Kidney (tissue), 14 donors: ENCODE results near the gene OR52E1. TPM values are rescaled to one million over a fixed set of nuclear protein-coding genes. Genes with fewer than 3 reads are reported as not detected.
"Not testable (repeated sequence)": the region's sequence is repeated elsewhere in the genome, so short reads cannot be mapped to it uniquely, and the experiment has no call there.

ENCODE experiments used
- DNase-seq, 5 donors: peaks; one replicate each; pipeline ENCODE4 v3.0.0-alpha.2; 2013 to 2020
- FAIRE-seq: peaks from 2 replicates; lab custom pipeline; 2012; peaks lifted over from hg19 to GRCh38; lab: Jason Lieb, UNC
- H3K27ac ChIP-seq, 2 donors: one replicate each; pipeline ENCODE4 v1.7.0; 2013; ENCODE audit warnings: low read depth in 2 of 2, low read length in 2 of 2, inconsistent platforms in 1 of 2
- H3K27me3 ChIP-seq: one replicate; pipeline ENCODE4 v1.7.1; 2013; ENCODE audit warnings: low read length, inconsistent platforms; ENCODE audit not compliant: control insufficient read depth, insufficient read depth
- H3K36me3 ChIP-seq, 3 donors: one replicate each; pipeline versions ENCODE4 v1.7.0 to v1.7.1; 2013; ENCODE audit warnings: low read length in 3 of 3, control low read depth in 1 of 3, inconsistent platforms in 1 of 3; ENCODE audit not compliant: insufficient read depth in 3 of 3, control insufficient read depth in 2 of 3
- H3K4me1 ChIP-seq, 3 donors: one replicate each; pipeline versions ENCODE4 v1.7.0 to v1.7.1; 2013; ENCODE audit warnings: low read length in 3 of 3, inconsistent platforms in 1 of 3, low read depth in 1 of 3; ENCODE audit not compliant: control insufficient read depth in 2 of 3, insufficient read depth in 2 of 3
- H3K4me3 ChIP-seq, 3 donors: one replicate each; pipeline versions ENCODE4 v1.7.0 to v1.8.1; 2013; ENCODE audit warnings: low read length in 3 of 3, control low read depth in 1 of 3, inconsistent platforms in 1 of 3
- H3K9ac ChIP-seq, 3 donors: one replicate each; pipeline versions ENCODE4 v1.7.0 to v1.7.1; 2013; ENCODE audit warnings: low read length in 3 of 3, control low read depth in 1 of 3, inconsistent platforms in 1 of 3
- H3K9me3 ChIP-seq, 3 donors: one replicate each; pipeline versions ENCODE4 v1.7.0 to v1.7.1; 2013; ENCODE audit warnings: low read length in 3 of 3, control low read depth in 1 of 3, inconsistent platforms in 1 of 3; ENCODE audit not compliant: control insufficient read depth in 2 of 3, insufficient read depth in 1 of 3
- intact Hi-C: fragments of 100-400 bp; cut with DNase I; formaldehyde crosslinking; loops from one replicate; pipeline ENCODE4 v1.11.1; 2022
- polyA plus RNA-seq: library from polyadenylated mRNA; stranded (reverse); fragments of 350-450 nt; fragmentation: Illumina TruSeq; extraction: RNeasy Lipid Tissue Mini Kit (QIAGEN cat#74804); gene quantifications from one replicate; pipeline ENCODE4 v1.2.3, GENCODE V29; 2014; ENCODE audit warnings: low read depth, low replicate concordance; ENCODE audit not compliant: insufficient read depth
- total RNA-seq: library from RNA; stranded (reverse); fragmentation: NEBNext Ultra II Directional; extraction: Animal tissue kit (Norgen Biotek cat#: 25700); gene quantifications from one replicate; pipeline ENCODE4 v1.2.1, GENCODE V29; 2021
- TF ChIP-seq, protein P1 (sequence below): IDR thresholded peaks from 3 replicates; pipeline ENCODE4 v1.5.1; 2012; ENCODE audit warnings: mild to moderate bottlenecking, moderate library complexity, borderline replicate concordance; ENCODE audit not compliant: insufficient read depth; ENCODE audit errors: extremely low read depth
- donor health status: control.
- donor health status: control.
- donor health status: control.
- donor health status: control.
- donor health status: control.
- donor health status: DM: yes; HTN: yes; CAD: no.
- donor health status: Normal renal cell carcinoma (clear cell type).

OR52E1 gene
- total and polyA plus RNA-seq, 2 donors from 2014 or later, result not detected

DNA sequence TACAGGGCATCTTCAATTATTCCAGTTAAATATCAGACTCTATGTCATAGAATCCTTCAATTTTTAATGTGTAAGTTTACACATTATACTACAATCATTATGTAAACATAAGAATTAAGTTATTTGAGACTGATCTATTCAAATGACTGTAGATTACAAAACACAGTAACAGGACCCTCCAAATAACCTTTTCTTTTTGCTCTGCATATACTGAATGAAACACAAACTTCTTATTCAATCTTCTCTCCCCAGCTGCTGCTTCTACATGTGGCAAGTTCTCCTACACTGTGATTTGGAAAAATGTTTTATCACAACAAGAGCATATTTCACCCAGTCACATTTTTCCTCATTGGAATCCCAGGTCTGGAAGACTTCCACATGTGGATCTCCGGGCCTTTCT, 23.1 kb upstream of the OR52E1 start, which contains the start of gene OR52J3:
OR52J3 (plus strand) TSS at position 301 of the 400 bp plus-strand sequence; CDS start at position 301, 0 bp downstream.
- Histone ChIP-seq H3K27ac (no peak within 1 kb of the TSS), H3K4me3 (no peak within 1 kb of the TSS), H3K9ac (no peak within 1 kb of the TSS), H3K4me1 (no peaks in the 10 kb centered on the region), H3K36me3 (no peaks in the 10 kb centered on the region), H3K27me3 (no peaks in the 10 kb centered on the region), H3K9me3 (no peaks in the 10 kb centered on the region)
- TF ChIP-seq, protein P1, sequence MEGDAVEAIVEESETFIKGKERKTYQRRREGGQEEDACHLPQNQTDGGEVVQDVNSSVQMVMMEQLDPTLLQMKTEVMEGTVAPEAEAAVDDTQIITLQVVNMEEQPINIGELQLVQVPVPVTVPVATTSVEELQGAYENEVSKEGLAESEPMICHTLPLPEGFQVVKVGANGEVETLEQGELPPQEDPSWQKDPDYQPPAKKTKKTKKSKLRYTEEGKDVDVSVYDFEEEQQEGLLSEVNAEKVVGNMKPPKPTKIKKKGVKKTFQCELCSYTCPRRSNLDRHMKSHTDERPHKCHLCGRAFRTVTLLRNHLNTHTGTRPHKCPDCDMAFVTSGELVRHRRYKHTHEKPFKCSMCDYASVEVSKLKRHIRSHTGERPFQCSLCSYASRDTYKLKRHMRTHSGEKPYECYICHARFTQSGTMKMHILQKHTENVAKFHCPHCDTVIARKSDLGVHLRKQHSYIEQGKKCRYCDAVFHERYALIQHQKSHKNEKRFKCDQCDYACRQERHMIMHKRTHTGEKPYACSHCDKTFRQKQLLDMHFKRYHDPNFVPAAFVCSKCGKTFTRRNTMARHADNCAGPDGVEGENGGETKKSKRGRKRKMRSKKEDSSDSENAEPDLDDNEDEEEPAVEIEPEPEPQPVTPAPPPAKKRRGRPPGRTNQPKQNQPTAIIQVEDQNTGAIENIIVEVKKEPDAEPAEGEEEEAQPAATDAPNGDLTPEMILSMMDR, result no peak
- intact Hi-C loops, result no loop called here
- FAIRE-seq (no peak), DNase-seq (no peak)

DNA sequence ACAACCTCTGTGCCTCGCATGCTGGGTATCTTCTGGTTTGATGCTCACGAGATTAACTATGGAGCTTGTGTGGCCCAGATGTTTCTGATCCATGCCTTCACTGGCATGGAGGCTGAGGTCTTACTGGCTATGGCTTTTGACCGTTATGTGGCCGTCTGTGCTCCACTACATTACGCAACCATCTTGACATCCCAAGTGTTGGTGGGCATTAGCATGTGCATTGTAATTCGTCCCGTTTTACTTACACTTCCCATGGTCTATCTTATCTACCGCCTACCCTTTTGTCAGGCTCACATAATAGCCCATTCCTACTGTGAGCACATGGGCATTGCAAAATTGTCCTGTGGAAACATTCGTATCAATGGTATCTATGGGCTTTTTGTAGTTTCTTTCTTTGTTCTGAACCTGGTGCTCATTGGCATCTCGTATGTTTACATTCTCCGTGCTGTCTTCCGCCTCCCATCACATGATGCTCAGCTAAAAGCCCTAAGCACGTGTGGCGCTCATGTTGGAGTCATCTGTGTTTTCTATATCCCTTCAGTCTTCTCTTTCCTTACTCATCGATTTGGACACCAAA, 22.5 kb upstream of the OR52E1 start:
- no peaks in the 10 kb centered on the region for H3K9me3 ChIP-seq
- intact Hi-C loops, result no loop called here
- H3K9ac ChIP-seq, result no peak overlapping the region
- TF ChIP-seq, protein P1, result no peak
- no peak overlapping the region for H3K27ac ChIP-seq
- H3K36me3 ChIP-seq, result no peaks in the 10 kb centered on the region
- FAIRE-seq, result no peak
- DNase-seq, result no peak
- H3K27me3 ChIP-seq, result no peaks in the 10 kb centered on the region
- no peak overlapping the region for H3K4me3 ChIP-seq
- H3K4me1 ChIP-seq, result no peaks in the 10 kb centered on the region

DNA sequence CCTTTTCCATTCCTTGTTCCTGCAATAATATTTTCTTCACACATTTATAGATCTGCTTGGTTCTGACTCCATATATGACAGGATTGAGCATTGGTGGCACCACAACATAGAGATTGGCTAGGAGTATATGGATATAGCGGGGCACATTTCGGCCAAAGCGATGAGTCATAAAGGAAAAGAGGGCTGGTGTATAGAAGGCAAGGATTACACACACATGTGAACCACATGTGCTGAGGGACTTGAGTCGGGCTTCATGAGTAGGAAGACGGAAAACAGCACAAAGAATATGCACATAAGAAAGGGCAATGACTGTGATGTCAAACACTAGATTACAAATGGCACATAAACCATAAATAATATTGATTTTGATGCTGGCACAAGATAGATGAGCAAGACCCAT, 10.7 kb upstream of the OR52E1 start:
- H3K27me3 ChIP-seq, H3K4me3 ChIP-seq, H3K9me3 ChIP-seq, H3K4me1 ChIP-seq, H3K27ac ChIP-seq, FAIRE-seq, DNase-seq, H3K36me3 ChIP-seq, intact Hi-C loops, H3K9ac ChIP-seq: not testable (repeated sequence)

DNA sequence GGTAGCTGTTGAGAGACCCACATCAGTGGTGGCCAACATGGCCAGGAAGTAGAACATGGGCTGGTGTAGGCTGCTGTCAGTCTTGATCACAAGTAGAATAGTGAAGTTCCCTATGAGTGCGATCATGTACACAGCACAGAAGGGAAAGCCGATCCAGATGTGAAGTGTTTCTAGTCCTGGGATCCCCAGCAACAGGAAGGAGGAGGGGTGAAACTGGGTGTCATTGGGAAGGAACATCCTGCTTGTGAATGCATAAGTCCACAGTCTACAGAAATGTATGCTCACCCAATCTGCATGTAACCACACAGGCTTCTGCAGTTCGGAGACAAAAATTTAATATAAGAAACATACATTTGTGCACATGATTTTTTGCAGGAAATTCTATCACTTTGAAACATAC, 10.0 kb upstream of the OR52E1 start, which contains the start of gene OR52E2:
OR52E2 (minus strand) TSS at position 237 of the 400 bp plus-strand sequence; CDS start at position 237, 0 bp downstream.
- no peak for FAIRE-seq
- DNase-seq, result no peak
- Histone ChIP-seq H3K27ac (no peak within 1 kb of the TSS), H3K9ac (no peak within 1 kb of the TSS), H3K4me1 (no peaks in the 10 kb centered on the region), H3K36me3 (no peaks in the 10 kb centered on the region), H3K27me3 (no peaks in the 10 kb centered on the region), H3K9me3 (no peaks in the 10 kb centered on the region), H3K4me3 (no peak within 1 kb of the TSS)
- intact Hi-C loops, result no loop called here
- TF ChIP-seq, protein P1, result no peak
